GM19239 (cell line): ENCODE data around the gene KHDRBS2.

ENCODE experiments used
- DNase-seq: peaks from one replicate; pipeline ENCODE4 v3.0.0; 2011; ENCODE audit warnings: low spot score; ENCODE audit not compliant: insufficient read length
- FAIRE-seq: peaks from 2 replicates; lab custom pipeline; 2011; peaks lifted over from hg19 to GRCh38; lab: Jason Lieb, UNC

The KHDRBS2 gene

GRCh38 chr6:62043084-62043483 lies 242.9 kb downstream of the KHDRBS2 start:
- DNase-seq (no peak), FAIRE-seq (no peak)

GRCh38 chr6:62042429-62042828 lies 243.6 kb downstream of the KHDRBS2 start:
- FAIRE-seq (no peak), DNase-seq (no peak)

- FAIRE-seq (no peak), DNase-seq (no peak)
Observed at GRCh38 chr6:62039605-62040004, 246.4 kb downstream of the KHDRBS2 start.

- DNase-seq: no peak
- no peak for FAIRE-seq
Observed at GRCh38 chr6:62037445-62037844, 248.6 kb downstream of the KHDRBS2 start.

- FAIRE-seq (no peak), DNase-seq (no peak)
Observed at GRCh38 chr6:62035952-62036351, 250.1 kb downstream of the KHDRBS2 start.

- DNase-seq (no peak), FAIRE-seq (no peak)
Observed at GRCh38 chr6:62013719-62014118, 272.3 kb downstream of the KHDRBS2 start.

GRCh38 chr6:62009445-62009844 lies 276.6 kb downstream of the KHDRBS2 start:
- DNase-seq: no peak
- no peak for FAIRE-seq

- no peak for DNase-seq
- no peak for FAIRE-seq
Observed at GRCh38 chr6:61989616-61990015, 296.4 kb downstream of the KHDRBS2 start.

GRCh38 chr6:61980622-61981021 lies 305.4 kb downstream of the KHDRBS2 start:
- no peak for FAIRE-seq
- DNase-seq: no peak

GRCh38 chr6:61977947-61978346 lies 308.1 kb downstream of the KHDRBS2 start:
- FAIRE-seq (no peak), DNase-seq (no peak)

- DNase-seq (no peak), FAIRE-seq (no peak)
Observed at GRCh38 chr6:61977099-61977498, 308.9 kb downstream of the KHDRBS2 start.

GRCh38 chr6:61959196-61959595 lies 326.8 kb downstream of the KHDRBS2 start:
- FAIRE-seq: no peak
- DNase-seq: no peak

- FAIRE-seq (no peak), DNase-seq (no peak)
Observed at GRCh38 chr6:61953851-61954250, 332.2 kb downstream of the KHDRBS2 start.

GRCh38 chr6:61951586-61951985 lies 334.4 kb downstream of the KHDRBS2 start:
- DNase-seq (no peak), FAIRE-seq (no peak)

- DNase-seq: no peak
Observed at GRCh38 chr6:61950811-61951210, 335.2 kb downstream of the KHDRBS2 start.

GRCh38 chr6:61949971-61950370 lies 336.1 kb downstream of the KHDRBS2 start:
- no peak for FAIRE-seq

More at GRCh38 chr6:61950811-61951210, 335.2 kb downstream of the KHDRBS2 start:
- FAIRE-seq: no peak

GRCh38 chr6:61949161-61949560 lies 336.9 kb downstream of the KHDRBS2 start:
- FAIRE-seq (no peak), DNase-seq (no peak)

More at GRCh38 chr6:61949971-61950370, 336.1 kb downstream of the KHDRBS2 start:
- DNase-seq: no peak

- FAIRE-seq (no peak), DNase-seq (no peak)
Observed at GRCh38 chr6:61947311-61947947, 338.6 kb downstream of the KHDRBS2 start.

GRCh38 chr6:61940919-61941318 lies 345.1 kb downstream of the KHDRBS2 start:
- no peak for DNase-seq
- no peak for FAIRE-seq

- FAIRE-seq (no peak), DNase-seq (no peak)
Observed at GRCh38 chr6:61935242-61935846, 350.7 kb downstream of the KHDRBS2 start.

- FAIRE-seq (no peak), DNase-seq (no peak)
Observed at GRCh38 chr6:61909486-61909885, 376.5 kb downstream of the KHDRBS2 start.

- FAIRE-seq (no peak), DNase-seq (no peak)
Observed at GRCh38 chr6:61901748-61902147, 384.3 kb downstream of the KHDRBS2 start.
